WTC11 (cell line): ENCODE results near the gene STAT1. TPM values are rescaled to one million over a fixed set of nuclear protein-coding genes. Genes with fewer than 3 reads are reported as not detected.
A peak's percentile ranks its signal among the peaks of the same experiment; 100 is the strongest.

Experiments
- ATAC-seq: fragments of 200-7000 bp; cut with Tn5 transposase; 2 replicates; pipeline ENCODE4 v1.10.0; 2021; ENCODE audit warnings: mild to moderate bottlenecking, moderate library complexity
- CTCF ChIA-PET: fragments of 300-600 bp; sonication (Branson Sonifier 250); formaldehyde crosslinking; loops from one replicate; lab custom pipeline; 2021; ENCODE audit warnings: antibody characterized with exemption; lab: Charles Lee
- POLR2A ChIA-PET: fragments of 350-600 bp; sonication (Branson Sonifier 250); formaldehyde crosslinking; loops from one replicate; lab custom pipeline; 2021; ENCODE audit warnings: antibody characterized with exemption; lab: Charles Lee
- DNase-seq: peaks from one replicate; pipeline ENCODE4 v3.0.0; 2021; ENCODE audit warnings: low spot score
- H3K27ac Mint-ChIP-seq: 2 replicates; pipeline ENCODE4 v1.8.0; 2021; ENCODE audit warnings: mixed read lengths
- H3K27me3 Mint-ChIP-seq: 2 replicates; pipeline ENCODE4 v1.8.0; 2021; ENCODE audit warnings: low read depth, mild to moderate bottlenecking, moderate library complexity, mixed read lengths
- H3K36me3 Mint-ChIP-seq: 2 replicates; pipeline ENCODE4 v1.8.0; 2021; ENCODE audit warnings: mixed read lengths
- H3K4me1 Mint-ChIP-seq: 2 replicates; pipeline ENCODE4 v1.8.0; 2022; ENCODE audit warnings: mixed read lengths
- H3K4me3 Mint-ChIP-seq: 2 replicates; pipeline ENCODE4 v1.8.0; 2021; ENCODE audit warnings: mild to moderate bottlenecking, moderate library complexity, mixed read lengths
- H3K9me3 Mint-ChIP-seq: 2 replicates; pipeline ENCODE4 v1.8.0; 2021; ENCODE audit warnings: mixed read lengths
- AFF4 ChIP-seq: sonication (generic); formaldehyde crosslinking; IDR thresholded peaks from 2 replicates; pipeline ENCODE4 v1.8.1; 2023; ENCODE audit warnings: mild to moderate bottlenecking, missing genetic modification reagents, borderline replicate concordance
- ARID4B ChIP-seq: sonication (generic); formaldehyde crosslinking; IDR thresholded peaks from 2 replicates; pipeline ENCODE4 v1.8.0; 2023; ENCODE audit warnings: missing genetic modification reagents, mild to moderate bottlenecking, borderline replicate concordance
- CBFB ChIP-seq: sonication (generic); formaldehyde crosslinking; IDR thresholded peaks from 2 replicates; pipeline ENCODE4 v1.8.1; 2022; ENCODE audit warnings: mild to moderate bottlenecking, low read depth, missing genetic modification reagents
- EMX1 ChIP-seq: fragments of 250-450 bp; sonication (Bioruptor Pico); IDR thresholded peaks from 2 replicates; pipeline ENCODE4 v1.8.0; 2021; ENCODE audit warnings: mild to moderate bottlenecking
- NR3C1 ChIP-seq: sonication (generic); formaldehyde crosslinking; conservative IDR thresholded peaks from 2 replicates; pipeline ENCODE4 v1.8.1; 2023; ENCODE audit warnings: low read depth, mild to moderate bottlenecking, missing genetic modification reagents
- PREB ChIP-seq: sonication (generic); formaldehyde crosslinking; IDR thresholded peaks from 2 replicates; pipeline ENCODE4 v1.8.1; 2022; ENCODE audit warnings: mild to moderate bottlenecking, missing genetic modification reagents, moderate library complexity, borderline replicate concordance
- PRRX2 ChIP-seq: fragments of 250-450 bp; sonication (Bioruptor Pico); IDR thresholded peaks from 2 replicates; pipeline ENCODE4 v1.8.0; 2021; ENCODE audit warnings: mild to moderate bottlenecking
- SP1 ChIP-seq: sonication (generic); formaldehyde crosslinking; conservative IDR thresholded peaks from 2 replicates; pipeline ENCODE4 v1.8.1; 2022; ENCODE audit warnings: missing genetic modification reagents
- TEAD1 ChIP-seq: sonication (generic); formaldehyde crosslinking; IDR thresholded peaks from 2 replicates; pipeline ENCODE4 v1.8.0; 2022; ENCODE audit warnings: mild to moderate bottlenecking, missing genetic modification reagents
- ZNF121 ChIP-seq: sonication (generic); formaldehyde crosslinking; IDR thresholded peaks from 2 replicates; pipeline ENCODE4 v1.8.0; 2023; ENCODE audit warnings: missing genetic modification reagents
- ZNF232 ChIP-seq: sonication (generic); formaldehyde crosslinking; IDR thresholded peaks from 2 replicates; pipeline ENCODE4 v1.8.0; 2022; ENCODE audit warnings: mild to moderate bottlenecking, missing genetic modification reagents
- ZNF416 ChIP-seq: fragments of 250-450 bp; sonication (Bioruptor Pico); IDR thresholded peaks from 2 replicates; pipeline ENCODE4 v1.9.0; 2021; ENCODE audit warnings: mild to moderate bottlenecking, inconsistent platforms
- total RNA-seq: library from RNA; stranded (reverse); gene quantifications from 3 replicates; pipeline ENCODE4 v1.2.3, GENCODE V29; 2021
- TF ChIP-seq, protein P1 (sequence below): sonication (generic); formaldehyde crosslinking; IDR thresholded peaks from 2 replicates; pipeline ENCODE4 v1.8.1; 2023; ENCODE audit warnings: mild to moderate bottlenecking, missing genetic modification reagents
- TF ChIP-seq, protein P2 (sequence below): fragments of 250-450 bp; sonication (Bioruptor Pico); IDR thresholded peaks from 2 replicates; pipeline ENCODE4 v1.9.0; 2021; ENCODE audit warnings: mild to moderate bottlenecking
- TF ChIP-seq, protein P3 (sequence below): sonication (generic); formaldehyde crosslinking; IDR thresholded peaks from 2 replicates; pipeline ENCODE4 v1.8.1; 2023; ENCODE audit warnings: mild to moderate bottlenecking, missing genetic modification reagents, moderate library complexity
- TF ChIP-seq, protein P4 (sequence below): sonication (generic); formaldehyde crosslinking; IDR thresholded peaks from 2 replicates; pipeline ENCODE4 v1.8.0; 2023; ENCODE audit warnings: missing genetic modification reagents
- TF ChIP-seq, protein P5 (sequence below): fragments of 250-450 bp; sonication (Bioruptor Pico); IDR thresholded peaks from 2 replicates; pipeline ENCODE4 v1.9.0; 2021; ENCODE audit warnings: moderate library complexity, mild to moderate bottlenecking, inconsistent platforms, borderline replicate concordance

STAT1 gene
- total RNA-seq, 1 experiment from 2014 or later = 36.1 TPM

GRCh38 chr2:191032588-191033429 is 18.8 kb upstream of the STAT1 start:
- no peak for DNase-seq
- CTCF ChIA-PET = interaction anchor here (1.1 kb wide), 1 partner anchor 18 kb away, joined by 3 read pairs; no protein-coding TSS in a partner anchor
- Mint-ChIP-seq H3K36me3 (no peaks in the 10 kb centered on the region), H3K4me1 (peaks cover 14% of the 10 kb centered on the region), H3K9me3 (no peaks in the 10 kb centered on the region), H3K27ac (no peak overlapping the region), H3K27me3 (no peaks in the 10 kb centered on the region), H3K4me3 (no peak overlapping the region)
- TF ChIP-seq, protein P1, sequence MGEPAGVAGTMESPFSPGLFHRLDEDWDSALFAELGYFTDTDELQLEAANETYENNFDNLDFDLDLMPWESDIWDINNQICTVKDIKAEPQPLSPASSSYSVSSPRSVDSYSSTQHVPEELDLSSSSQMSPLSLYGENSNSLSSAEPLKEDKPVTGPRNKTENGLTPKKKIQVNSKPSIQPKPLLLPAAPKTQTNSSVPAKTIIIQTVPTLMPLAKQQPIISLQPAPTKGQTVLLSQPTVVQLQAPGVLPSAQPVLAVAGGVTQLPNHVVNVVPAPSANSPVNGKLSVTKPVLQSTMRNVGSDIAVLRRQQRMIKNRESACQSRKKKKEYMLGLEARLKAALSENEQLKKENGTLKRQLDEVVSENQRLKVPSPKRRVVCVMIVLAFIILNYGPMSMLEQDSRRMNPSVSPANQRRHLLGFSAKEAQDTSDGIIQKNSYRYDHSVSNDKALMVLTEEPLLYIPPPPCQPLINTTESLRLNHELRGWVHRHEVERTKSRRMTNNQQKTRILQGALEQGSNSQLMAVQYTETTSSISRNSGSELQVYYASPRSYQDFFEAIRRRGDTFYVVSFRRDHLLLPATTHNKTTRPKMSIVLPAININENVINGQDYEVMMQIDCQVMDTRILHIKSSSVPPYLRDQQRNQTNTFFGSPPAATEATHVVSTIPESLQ (CRISPR knock-in tag) = no peak
- TF ChIP-seq, protein P2, sequence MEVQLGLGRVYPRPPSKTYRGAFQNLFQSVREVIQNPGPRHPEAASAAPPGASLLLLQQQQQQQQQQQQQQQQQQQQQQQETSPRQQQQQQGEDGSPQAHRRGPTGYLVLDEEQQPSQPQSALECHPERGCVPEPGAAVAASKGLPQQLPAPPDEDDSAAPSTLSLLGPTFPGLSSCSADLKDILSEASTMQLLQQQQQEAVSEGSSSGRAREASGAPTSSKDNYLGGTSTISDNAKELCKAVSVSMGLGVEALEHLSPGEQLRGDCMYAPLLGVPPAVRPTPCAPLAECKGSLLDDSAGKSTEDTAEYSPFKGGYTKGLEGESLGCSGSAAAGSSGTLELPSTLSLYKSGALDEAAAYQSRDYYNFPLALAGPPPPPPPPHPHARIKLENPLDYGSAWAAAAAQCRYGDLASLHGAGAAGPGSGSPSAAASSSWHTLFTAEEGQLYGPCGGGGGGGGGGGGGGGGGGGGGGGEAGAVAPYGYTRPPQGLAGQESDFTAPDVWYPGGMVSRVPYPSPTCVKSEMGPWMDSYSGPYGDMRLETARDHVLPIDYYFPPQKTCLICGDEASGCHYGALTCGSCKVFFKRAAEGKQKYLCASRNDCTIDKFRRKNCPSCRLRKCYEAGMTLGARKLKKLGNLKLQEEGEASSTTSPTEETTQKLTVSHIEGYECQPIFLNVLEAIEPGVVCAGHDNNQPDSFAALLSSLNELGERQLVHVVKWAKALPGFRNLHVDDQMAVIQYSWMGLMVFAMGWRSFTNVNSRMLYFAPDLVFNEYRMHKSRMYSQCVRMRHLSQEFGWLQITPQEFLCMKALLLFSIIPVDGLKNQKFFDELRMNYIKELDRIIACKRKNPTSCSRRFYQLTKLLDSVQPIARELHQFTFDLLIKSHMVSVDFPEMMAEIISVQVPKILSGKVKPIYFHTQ = no peak
- no peak for TF ChIP-seq SP1 (CRISPR knock-in tag)
- TF ChIP-seq ZNF121 (CRISPR knock-in tag) = no peak
- TF ChIP-seq ARID4B (CRISPR knock-in tag) = no peak
- TF ChIP-seq AFF4 (CRISPR knock-in tag) = no peak
- no peak for TF ChIP-seq NR3C1 (CRISPR knock-in tag)
- TF ChIP-seq, protein P3, sequence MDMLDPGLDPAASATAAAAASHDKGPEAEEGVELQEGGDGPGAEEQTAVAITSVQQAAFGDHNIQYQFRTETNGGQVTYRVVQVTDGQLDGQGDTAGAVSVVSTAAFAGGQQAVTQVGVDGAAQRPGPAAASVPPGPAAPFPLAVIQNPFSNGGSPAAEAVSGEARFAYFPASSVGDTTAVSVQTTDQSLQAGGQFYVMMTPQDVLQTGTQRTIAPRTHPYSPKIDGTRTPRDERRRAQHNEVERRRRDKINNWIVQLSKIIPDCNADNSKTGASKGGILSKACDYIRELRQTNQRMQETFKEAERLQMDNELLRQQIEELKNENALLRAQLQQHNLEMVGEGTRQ = no peak
- no peak for TF ChIP-seq PRRX2
- no peak for TF ChIP-seq CBFB (CRISPR knock-in tag)
- no peak for TF ChIP-seq TEAD1 (CRISPR knock-in tag)
- TF ChIP-seq EMX1 (CRISPR knock-in tag) = no peak
- TF ChIP-seq ZNF232 (CRISPR knock-in tag) = no peak
- no peak for TF ChIP-seq PREB (CRISPR knock-in tag)
- TF ChIP-seq, protein P4, sequence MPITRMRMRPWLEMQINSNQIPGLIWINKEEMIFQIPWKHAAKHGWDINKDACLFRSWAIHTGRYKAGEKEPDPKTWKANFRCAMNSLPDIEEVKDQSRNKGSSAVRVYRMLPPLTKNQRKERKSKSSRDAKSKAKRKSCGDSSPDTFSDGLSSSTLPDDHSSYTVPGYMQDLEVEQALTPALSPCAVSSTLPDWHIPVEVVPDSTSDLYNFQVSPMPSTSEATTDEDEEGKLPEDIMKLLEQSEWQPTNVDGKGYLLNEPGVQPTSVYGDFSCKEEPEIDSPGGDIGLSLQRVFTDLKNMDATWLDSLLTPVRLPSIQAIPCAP (CRISPR knock-in tag) = no peak
- no peak for TF ChIP-seq ZNF416 (CRISPR knock-in tag)
- TF ChIP-seq, protein P5, sequence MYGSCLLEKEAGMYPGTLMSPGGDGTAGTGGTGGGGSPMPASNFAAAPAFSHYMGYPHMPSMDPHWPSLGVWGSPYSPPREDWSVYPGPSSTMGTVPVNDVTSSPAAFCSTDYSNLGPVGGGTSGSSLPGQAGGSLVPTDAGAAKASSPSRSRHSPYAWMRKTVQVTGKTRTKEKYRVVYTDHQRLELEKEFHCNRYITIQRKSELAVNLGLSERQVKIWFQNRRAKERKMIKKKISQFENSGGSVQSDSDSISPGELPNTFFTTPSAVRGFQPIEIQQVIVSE (CRISPR knock-in tag) = no peak
- peak; percentile 38 for ATAC-seq
- POLR2A ChIA-PET = no interaction called here
